ENCODE results near the gene RERE. TPM values are rescaled to one million over a fixed set of nuclear protein-coding genes. Genes with fewer than 3 reads are reported as not detected.
"Not testable (repeated sequence)": the region's sequence is repeated elsewhere in the genome, so short reads cannot be mapped to it uniquely, and the experiment has no call there.

The RERE gene
- polyA plus RNA-seq, 2 donors: 14.0 to 24.4 TPM

GRCh38 chr1:8790987-8791386, 26.5 kb downstream of the RERE start:
- WGBS, 2 donors: 55 to 76% methylated on average over 1 of the region's 1 CpG

DNA sequence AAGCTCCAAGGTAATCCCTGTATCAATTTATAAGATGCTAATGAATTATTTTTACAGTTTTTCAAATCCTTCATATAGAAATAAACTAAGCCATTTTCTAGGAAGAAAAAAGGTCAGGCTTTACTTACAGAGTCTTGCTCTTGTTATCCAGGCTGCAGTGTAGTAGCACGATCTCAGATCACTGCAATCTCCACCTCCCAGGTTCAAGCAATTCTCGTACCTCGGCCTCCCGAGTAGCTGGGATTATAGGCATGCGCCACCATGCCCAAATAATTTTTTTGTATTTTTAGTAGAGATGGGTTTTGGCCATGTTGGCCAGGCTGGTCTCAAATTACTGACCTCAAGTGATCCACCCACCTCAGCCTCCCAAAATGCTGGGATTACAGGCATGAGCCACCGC, 27.0 kb downstream of the RERE start:
- Histone ChIP-seq H3K27me3 (ENCODE audit: control insufficient read depth in 1 of 2, insufficient read depth in 2 of 2, low read length in 2 of 2) (no peaks in the 10 kb centered on the region), H3K9me3 (ENCODE audit: control insufficient read depth in 2 of 2, insufficient read depth in 1 of 2, low read depth in 1 of 2, low read length in 1 of 2) (no peaks in the 10 kb centered on the region), H3K4me1 (ENCODE audit: control insufficient read depth in 2 of 2, insufficient read depth in 2 of 2, low read length in 1 of 2) (peaks cover 0 to 4% of the 10 kb centered on the region in 2 donors), H3K27ac (ENCODE audit: low read depth in 2 of 2, low read length in 1 of 2) (no peak overlapping the region), H3K4me3 (ENCODE audit: low read depth in 1 of 2, low read length in 2 of 2) (no peak overlapping the region), H3K36me3 (ENCODE audit: control insufficient read depth in 2 of 2, insufficient read depth in 2 of 2, low read length in 1 of 2) (no peaks in the 10 kb centered on the region)
- 90 to 91% methylated on average over 6 of the region's 6 CpGs for WGBS, 2 donors

More at GRCh38 chr1:8790987-8791386, 26.5 kb downstream of the RERE start:
- Histone ChIP-seq H3K27ac (ENCODE audit: low read depth in 2 of 2, low read length in 1 of 2) (no peak overlapping the region), H3K36me3 (ENCODE audit: control insufficient read depth in 2 of 2, insufficient read depth in 2 of 2, low read length in 1 of 2) (no peaks in the 10 kb centered on the region), H3K9me3 (ENCODE audit: control insufficient read depth in 2 of 2, insufficient read depth in 1 of 2, low read depth in 1 of 2, low read length in 1 of 2) (no peaks in the 10 kb centered on the region), H3K4me3 (ENCODE audit: low read depth in 1 of 2, low read length in 2 of 2) (no peak overlapping the region), H3K27me3 (ENCODE audit: control insufficient read depth in 1 of 2, insufficient read depth in 2 of 2, low read length in 2 of 2) (no peaks in the 10 kb centered on the region), H3K4me1 (ENCODE audit: control insufficient read depth in 2 of 2, insufficient read depth in 2 of 2, low read length in 1 of 2) (peaks cover 0 to 4% of the 10 kb centered on the region in 2 donors)

GRCh38 chr1:8789314-8790214, 27.9 kb downstream of the RERE start:
- no peak overlapping the region for H3K4me3 ChIP-seq (ENCODE audit: low read depth in 1 of 2, low read length in 2 of 2)
- 58 to 63% methylated on average over 11 of the region's 11 CpGs for WGBS, 2 donors
- no peak overlapping the region for H3K27ac ChIP-seq (ENCODE audit: low read depth in 2 of 2, low read length in 1 of 2)
- no peaks in the 10 kb centered on the region for H3K36me3 ChIP-seq (ENCODE audit: control insufficient read depth in 2 of 2, insufficient read depth in 2 of 2, low read length in 1 of 2)
- H3K27me3 ChIP-seq (ENCODE audit: control insufficient read depth in 1 of 2, insufficient read depth in 2 of 2, low read length in 2 of 2): no peaks in the 10 kb centered on the region
- H3K9me3 ChIP-seq (ENCODE audit: control insufficient read depth in 2 of 2, insufficient read depth in 1 of 2, low read depth in 1 of 2, low read length in 1 of 2): no peaks in the 10 kb centered on the region
- H3K4me1 ChIP-seq (ENCODE audit: control insufficient read depth in 2 of 2, insufficient read depth in 2 of 2, low read length in 1 of 2): peaks cover 0 to 4% of the 10 kb centered on the region in 2 donors

DNA sequence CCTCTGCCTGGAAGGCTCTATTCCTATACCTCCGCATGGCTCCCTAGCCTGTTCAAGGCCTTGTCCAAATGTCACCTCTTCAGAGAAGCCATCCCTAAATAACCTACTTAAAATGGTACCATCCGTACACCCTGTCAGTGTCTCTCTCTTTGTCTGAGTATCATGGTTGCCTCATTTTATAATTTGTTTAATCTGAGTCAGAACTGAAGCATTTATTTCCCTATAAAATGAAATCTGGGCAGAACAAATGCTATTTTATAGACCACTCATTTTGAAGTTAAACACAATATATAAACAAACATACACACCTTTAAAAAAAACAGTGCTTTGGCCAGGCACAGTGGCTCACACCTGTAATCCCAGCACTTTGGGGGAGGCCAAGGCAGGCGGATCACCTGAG, 30.2 kb downstream of the RERE start:
- Histone ChIP-seq H3K9me3 (ENCODE audit: control insufficient read depth in 2 of 2, insufficient read depth in 1 of 2, low read depth in 1 of 2, low read length in 1 of 2) (no peaks in the 10 kb centered on the region), H3K27me3 (ENCODE audit: control insufficient read depth in 1 of 2, insufficient read depth in 2 of 2, low read length in 2 of 2) (no peaks in the 10 kb centered on the region), H3K4me1 (ENCODE audit: control insufficient read depth in 2 of 2, insufficient read depth in 2 of 2, low read length in 1 of 2) (peaks cover 0 to 4% of the 10 kb centered on the region in 2 donors), H3K4me3 (ENCODE audit: low read depth in 1 of 2, low read length in 2 of 2) (no peak overlapping the region), H3K36me3 (ENCODE audit: control insufficient read depth in 2 of 2, insufficient read depth in 2 of 2, low read length in 1 of 2) (no peaks in the 10 kb centered on the region), H3K27ac (ENCODE audit: low read depth in 2 of 2, low read length in 1 of 2) (no peak overlapping the region)
- WGBS, 2 donors: 91 to 95% methylated on average over 3 of the region's 3 CpGs

DNA sequence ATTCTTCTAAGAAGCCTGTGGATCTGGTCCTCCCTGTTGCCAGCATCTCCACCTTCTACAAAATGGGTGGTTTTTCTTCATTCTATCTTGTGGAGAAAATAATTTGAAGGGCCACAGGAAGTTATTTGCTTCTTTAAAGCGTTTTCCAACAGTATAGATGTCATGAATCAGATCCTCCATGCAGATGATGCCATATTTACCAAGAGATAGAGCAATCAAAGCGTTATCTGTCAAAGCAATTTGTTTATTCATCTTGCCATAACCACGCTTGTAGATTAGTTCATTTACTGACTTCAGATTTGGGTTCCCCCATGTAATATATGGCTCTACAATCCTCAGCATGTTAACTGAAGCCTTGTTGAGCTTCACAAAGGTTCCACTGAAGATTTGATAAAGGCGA, 31.2 kb downstream of the RERE start:
- not testable (repeated sequence) for H3K9me3 ChIP-seq (ENCODE audit: control insufficient read depth in 2 of 2, insufficient read depth in 1 of 2, low read depth in 1 of 2, low read length in 1 of 2); H3K27ac ChIP-seq (ENCODE audit: low read depth in 2 of 2, low read length in 1 of 2); H3K4me3 ChIP-seq (ENCODE audit: low read depth in 1 of 2, low read length in 2 of 2); H3K27me3 ChIP-seq (ENCODE audit: control insufficient read depth in 1 of 2, insufficient read depth in 2 of 2, low read length in 2 of 2); H3K4me1 ChIP-seq (ENCODE audit: control insufficient read depth in 2 of 2, insufficient read depth in 2 of 2, low read length in 1 of 2); H3K36me3 ChIP-seq (ENCODE audit: control insufficient read depth in 2 of 2, insufficient read depth in 2 of 2, low read length in 1 of 2)
- WGBS, 2 donors: 91 to 94% methylated on average over 4 of the region's 4 CpGs

DNA sequence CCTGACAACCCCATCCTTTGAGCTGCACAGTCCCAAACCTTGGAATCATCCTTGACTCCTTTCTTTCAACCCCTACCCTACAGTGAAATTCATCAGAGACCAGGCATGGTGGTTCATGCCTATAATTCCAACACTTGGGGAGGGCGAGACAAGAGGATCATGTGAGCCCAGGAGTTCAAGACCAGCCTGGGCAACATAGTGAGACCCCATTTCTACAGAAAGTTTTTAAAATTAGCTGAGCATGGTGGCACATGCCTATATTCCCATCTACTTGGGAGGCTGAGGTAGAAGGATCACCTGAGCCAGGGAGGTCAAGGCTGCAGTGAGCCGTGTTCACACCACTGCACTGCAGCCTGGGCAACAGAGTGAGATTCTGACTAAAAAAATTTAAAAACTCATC, 34.5 kb downstream of the RERE start:
- WGBS, 2 donors: 95 to 97% methylated on average over 2 of the region's 2 CpGs
- no peak overlapping the region for H3K4me3 ChIP-seq (ENCODE audit: low read depth in 1 of 2, low read length in 2 of 2)

GRCh38 chr1:8782001-8782620, 35.3 kb downstream of the RERE start:
- Histone ChIP-seq H3K9me3 (ENCODE audit: control insufficient read depth in 2 of 2, insufficient read depth in 1 of 2, low read depth in 1 of 2, low read length in 1 of 2) (no peaks in the 10 kb centered on the region), H3K27me3 (ENCODE audit: control insufficient read depth in 1 of 2, insufficient read depth in 2 of 2, low read length in 2 of 2) (no peaks in the 10 kb centered on the region), H3K4me1 (ENCODE audit: control insufficient read depth in 2 of 2, insufficient read depth in 2 of 2, low read length in 1 of 2) (no peaks in the 10 kb centered on the region), H3K4me3 (ENCODE audit: low read depth in 1 of 2, low read length in 2 of 2) (no peak overlapping the region), H3K36me3 (ENCODE audit: control insufficient read depth in 2 of 2, insufficient read depth in 2 of 2, low read length in 1 of 2) (no peaks in the 10 kb centered on the region), H3K27ac (ENCODE audit: low read depth in 2 of 2, low read length in 1 of 2) (no peak overlapping the region)
- 68 to 78% methylated on average over 3 of the region's 3 CpGs for WGBS, 2 donors

More for the DNA sequence above, 34.5 kb downstream of the RERE start:
- Histone ChIP-seq H3K9me3 (ENCODE audit: control insufficient read depth in 2 of 2, insufficient read depth in 1 of 2, low read depth in 1 of 2, low read length in 1 of 2) (no peaks in the 10 kb centered on the region), H3K36me3 (ENCODE audit: control insufficient read depth in 2 of 2, insufficient read depth in 2 of 2, low read length in 1 of 2) (no peaks in the 10 kb centered on the region), H3K27ac (ENCODE audit: low read depth in 2 of 2, low read length in 1 of 2) (no peak overlapping the region), H3K4me1 (ENCODE audit: control insufficient read depth in 2 of 2, insufficient read depth in 2 of 2, low read length in 1 of 2) (no peaks in the 10 kb centered on the region), H3K27me3 (ENCODE audit: control insufficient read depth in 1 of 2, insufficient read depth in 2 of 2, low read length in 2 of 2) (no peaks in the 10 kb centered on the region)

- Histone ChIP-seq H3K4me1 (ENCODE audit: control insufficient read depth in 2 of 2, insufficient read depth in 2 of 2, low read length in 1 of 2) (no peaks in the 10 kb centered on the region), H3K9me3 (ENCODE audit: control insufficient read depth in 2 of 2, insufficient read depth in 1 of 2, low read depth in 1 of 2, low read length in 1 of 2) (no peaks in the 10 kb centered on the region), H3K36me3 (ENCODE audit: control insufficient read depth in 2 of 2, insufficient read depth in 2 of 2, low read length in 1 of 2) (no peaks in the 10 kb centered on the region), H3K27me3 (ENCODE audit: control insufficient read depth in 1 of 2, insufficient read depth in 2 of 2, low read length in 2 of 2) (no peaks in the 10 kb centered on the region), H3K4me3 (ENCODE audit: low read depth in 1 of 2, low read length in 2 of 2) (no peak overlapping the region), H3K27ac (ENCODE audit: low read depth in 2 of 2, low read length in 1 of 2) (no peak overlapping the region)
- WGBS, 2 donors: 71 to 84% methylated on average over 1 of the region's 1 CpG
These were observed 37.0 kb downstream of the RERE start for GRCh38 chr1:8780405-8780804.

DNA sequence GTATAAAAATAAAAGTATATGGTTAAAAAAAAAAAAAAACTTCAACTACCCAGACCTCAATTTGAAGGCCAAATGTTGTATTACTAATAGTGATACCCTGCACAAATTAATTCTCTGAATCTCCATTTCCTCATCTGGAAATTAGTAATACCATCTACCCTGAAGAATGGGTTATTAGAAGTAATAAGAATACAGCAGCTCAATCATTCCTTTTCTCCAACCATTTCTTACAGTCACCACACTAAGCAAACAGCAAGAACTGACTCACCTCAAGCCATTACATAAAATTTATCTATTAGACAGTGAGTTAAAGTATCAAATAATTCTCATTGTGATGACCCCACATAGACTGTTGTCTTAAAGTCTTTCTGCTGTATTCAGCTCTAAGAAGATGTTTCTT, 39.6 kb downstream of the RERE start:
- Histone ChIP-seq H3K4me1 (ENCODE audit: control insufficient read depth in 2 of 2, insufficient read depth in 2 of 2, low read length in 1 of 2) (no peaks in the 10 kb centered on the region), H3K27me3 (ENCODE audit: control insufficient read depth in 1 of 2, insufficient read depth in 2 of 2, low read length in 2 of 2) (no peaks in the 10 kb centered on the region), H3K27ac (ENCODE audit: low read depth in 2 of 2, low read length in 1 of 2) (no peak overlapping the region), H3K9me3 (ENCODE audit: control insufficient read depth in 2 of 2, insufficient read depth in 1 of 2, low read depth in 1 of 2, low read length in 1 of 2) (no peaks in the 10 kb centered on the region), H3K4me3 (ENCODE audit: low read depth in 1 of 2, low read length in 2 of 2) (no peak overlapping the region), H3K36me3 (ENCODE audit: control insufficient read depth in 2 of 2, insufficient read depth in 2 of 2, low read length in 1 of 2) (no peaks in the 10 kb centered on the region)

- 83 to 87% methylated on average over 5 of the region's 5 CpGs for WGBS, 2 donors
- H3K4me1 ChIP-seq (ENCODE audit: control insufficient read depth in 2 of 2, insufficient read depth in 2 of 2, low read length in 1 of 2): no peaks in the 10 kb centered on the region
- H3K36me3 ChIP-seq (ENCODE audit: control insufficient read depth in 2 of 2, insufficient read depth in 2 of 2, low read length in 1 of 2): no peaks in the 10 kb centered on the region
- no peak overlapping the region for H3K4me3 ChIP-seq (ENCODE audit: low read depth in 1 of 2, low read length in 2 of 2)
- H3K9me3 ChIP-seq (ENCODE audit: control insufficient read depth in 2 of 2, insufficient read depth in 1 of 2, low read depth in 1 of 2, low read length in 1 of 2): no peaks in the 10 kb centered on the region
- H3K27me3 ChIP-seq (ENCODE audit: control insufficient read depth in 1 of 2, insufficient read depth in 2 of 2, low read length in 2 of 2): no peaks in the 10 kb centered on the region
- no peak overlapping the region for H3K27ac ChIP-seq (ENCODE audit: low read depth in 2 of 2, low read length in 1 of 2)
These were observed 41.3 kb downstream of the RERE start for GRCh38 chr1:8776104-8776503.
